Kidney (tissue), 14 donors: Measurements from ENCODE around the gene EML6. TPM values are rescaled to one million over a fixed set of nuclear protein-coding genes. Genes with fewer than 3 reads are reported as not detected.

Experiments
- DNase-seq, 5 donors: peaks; one replicate each; pipeline ENCODE4 v3.0.0-alpha.2; 2013 to 2020
- FAIRE-seq: peaks from 2 replicates; lab custom pipeline; 2012; peaks lifted over from hg19 to GRCh38; lab: Jason Lieb, UNC
- H3K27ac ChIP-seq, 2 donors: one replicate each; pipeline ENCODE4 v1.7.0; 2013; ENCODE audit warnings: low read depth in 2 of 2, low read length in 2 of 2, inconsistent platforms in 1 of 2
- H3K27me3 ChIP-seq: one replicate; pipeline ENCODE4 v1.7.1; 2013; ENCODE audit warnings: low read length, inconsistent platforms; ENCODE audit not compliant: control insufficient read depth, insufficient read depth
- H3K36me3 ChIP-seq, 3 donors: one replicate each; pipeline versions ENCODE4 v1.7.0 to v1.7.1; 2013; ENCODE audit warnings: low read length in 3 of 3, control low read depth in 1 of 3, inconsistent platforms in 1 of 3; ENCODE audit not compliant: insufficient read depth in 3 of 3, control insufficient read depth in 2 of 3
- H3K4me1 ChIP-seq, 3 donors: one replicate each; pipeline versions ENCODE4 v1.7.0 to v1.7.1; 2013; ENCODE audit warnings: low read length in 3 of 3, inconsistent platforms in 1 of 3, low read depth in 1 of 3; ENCODE audit not compliant: control insufficient read depth in 2 of 3, insufficient read depth in 2 of 3
- H3K4me3 ChIP-seq, 3 donors: one replicate each; pipeline versions ENCODE4 v1.7.0 to v1.8.1; 2013; ENCODE audit warnings: low read length in 3 of 3, control low read depth in 1 of 3, inconsistent platforms in 1 of 3
- H3K9ac ChIP-seq, 3 donors: one replicate each; pipeline versions ENCODE4 v1.7.0 to v1.7.1; 2013; ENCODE audit warnings: low read length in 3 of 3, control low read depth in 1 of 3, inconsistent platforms in 1 of 3
- H3K9me3 ChIP-seq, 3 donors: one replicate each; pipeline versions ENCODE4 v1.7.0 to v1.7.1; 2013; ENCODE audit warnings: low read length in 3 of 3, control low read depth in 1 of 3, inconsistent platforms in 1 of 3; ENCODE audit not compliant: control insufficient read depth in 2 of 3, insufficient read depth in 1 of 3
- intact Hi-C: fragments of 100-400 bp; cut with DNase I; formaldehyde crosslinking; loops from one replicate; pipeline ENCODE4 v1.11.1; 2022
- polyA plus RNA-seq: library from polyadenylated mRNA; stranded (reverse); fragments of 350-450 nt; fragmentation: Illumina TruSeq; extraction: RNeasy Lipid Tissue Mini Kit (QIAGEN cat#74804); gene quantifications from one replicate; pipeline ENCODE4 v1.2.3, GENCODE V29; 2014; ENCODE audit warnings: low read depth, low replicate concordance; ENCODE audit not compliant: insufficient read depth
- total RNA-seq: library from RNA; stranded (reverse); fragmentation: NEBNext Ultra II Directional; extraction: Animal tissue kit (Norgen Biotek cat#: 25700); gene quantifications from one replicate; pipeline ENCODE4 v1.2.1, GENCODE V29; 2021
- TF ChIP-seq, protein P1 (sequence below): IDR thresholded peaks from 3 replicates; pipeline ENCODE4 v1.5.1; 2012; ENCODE audit warnings: mild to moderate bottlenecking, moderate library complexity, borderline replicate concordance; ENCODE audit not compliant: insufficient read depth; ENCODE audit errors: extremely low read depth
- donor health status: control.
- donor health status: control.
- donor health status: control.
- donor health status: control.
- donor health status: control.
- donor health status: DM: yes; HTN: yes; CAD: no.
- donor health status: Normal renal cell carcinoma (clear cell type).

The EML6 gene
- total and polyA plus RNA-seq, 2 donors from 2014 or later: 1.7 to 3.1 TPM

DNA sequence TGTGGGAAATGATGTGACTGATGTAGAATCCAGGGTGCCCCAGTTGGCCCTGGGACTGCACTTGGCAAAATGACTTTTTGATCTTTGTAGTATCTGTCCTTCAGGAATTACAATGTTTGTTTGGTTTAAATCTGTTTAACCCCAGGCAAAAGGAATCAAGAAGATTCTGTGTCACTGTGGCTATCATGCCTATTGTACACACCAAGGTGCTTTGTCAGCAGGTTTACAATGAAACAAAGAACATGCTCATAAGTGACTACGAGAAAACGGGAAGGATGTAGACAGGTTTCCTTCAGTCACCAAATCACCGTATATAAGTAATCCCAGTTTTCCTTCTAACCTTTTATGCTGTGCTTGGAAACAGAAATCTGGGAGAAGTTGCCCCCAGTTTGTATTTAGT, 217.3 kb downstream of the EML6 start:
- Histone ChIP-seq H3K9me3 (no peaks in the 10 kb centered on the region), H3K4me3 (no peak overlapping the region), H3K27me3 (no peaks in the 10 kb centered on the region), H3K27ac (no peak overlapping the region), H3K4me1 (peaks cover 0 to 4% (median 0%) of the 10 kb centered on the region in 3 donors), H3K36me3 (no peaks in the 10 kb centered on the region), H3K9ac (no peak overlapping the region)
- intact Hi-C loops: no loop called here
- DNase-seq (no peak), FAIRE-seq (no peak)
- TF ChIP-seq, protein P1, sequence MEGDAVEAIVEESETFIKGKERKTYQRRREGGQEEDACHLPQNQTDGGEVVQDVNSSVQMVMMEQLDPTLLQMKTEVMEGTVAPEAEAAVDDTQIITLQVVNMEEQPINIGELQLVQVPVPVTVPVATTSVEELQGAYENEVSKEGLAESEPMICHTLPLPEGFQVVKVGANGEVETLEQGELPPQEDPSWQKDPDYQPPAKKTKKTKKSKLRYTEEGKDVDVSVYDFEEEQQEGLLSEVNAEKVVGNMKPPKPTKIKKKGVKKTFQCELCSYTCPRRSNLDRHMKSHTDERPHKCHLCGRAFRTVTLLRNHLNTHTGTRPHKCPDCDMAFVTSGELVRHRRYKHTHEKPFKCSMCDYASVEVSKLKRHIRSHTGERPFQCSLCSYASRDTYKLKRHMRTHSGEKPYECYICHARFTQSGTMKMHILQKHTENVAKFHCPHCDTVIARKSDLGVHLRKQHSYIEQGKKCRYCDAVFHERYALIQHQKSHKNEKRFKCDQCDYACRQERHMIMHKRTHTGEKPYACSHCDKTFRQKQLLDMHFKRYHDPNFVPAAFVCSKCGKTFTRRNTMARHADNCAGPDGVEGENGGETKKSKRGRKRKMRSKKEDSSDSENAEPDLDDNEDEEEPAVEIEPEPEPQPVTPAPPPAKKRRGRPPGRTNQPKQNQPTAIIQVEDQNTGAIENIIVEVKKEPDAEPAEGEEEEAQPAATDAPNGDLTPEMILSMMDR: no peak

DNA sequence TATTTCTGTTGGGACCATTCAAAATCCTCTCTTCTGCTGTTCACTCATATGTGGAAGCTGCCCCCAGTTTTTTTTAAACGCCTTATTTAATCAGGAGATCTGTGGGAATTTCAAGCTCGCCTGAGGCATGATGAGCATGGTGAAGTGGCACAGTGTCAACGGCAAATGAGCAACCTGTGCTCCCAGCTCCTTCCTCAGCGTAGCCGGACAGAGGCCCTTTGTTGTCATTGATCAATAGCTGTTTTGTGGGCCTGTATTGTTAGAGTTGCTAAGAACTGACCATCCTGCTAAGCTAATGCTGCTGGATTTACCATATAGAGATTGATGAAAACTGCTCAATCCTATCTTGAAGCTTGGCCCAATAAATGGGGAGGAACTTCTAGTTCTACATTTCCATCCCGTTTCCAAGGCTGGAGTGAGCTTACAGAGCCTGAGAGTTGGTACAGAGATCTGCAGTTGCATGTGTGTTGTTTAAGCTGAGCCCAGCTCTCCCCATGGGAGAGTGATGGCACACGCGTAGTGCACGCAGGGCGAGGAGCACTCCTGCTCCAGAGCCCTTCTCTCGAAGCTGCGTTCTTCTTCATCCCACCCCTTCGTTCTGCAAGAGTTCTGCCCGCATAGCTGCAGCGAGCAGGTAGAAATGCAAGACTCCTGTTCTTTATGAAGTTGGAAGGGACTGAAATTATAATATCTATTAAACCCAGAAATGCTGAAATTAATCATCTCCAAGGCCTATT, 218.0 kb downstream of the EML6 start:
- Histone ChIP-seq H3K36me3 (no peaks in the 10 kb centered on the region), H3K27me3 (no peaks in the 10 kb centered on the region), H3K27ac (no peak overlapping the region), H3K4me1 (peaks cover 0 to 4% (median 0%) of the 10 kb centered on the region in 3 donors), H3K9ac (no peak overlapping the region), H3K9me3 (no peaks in the 10 kb centered on the region), H3K4me3 (no peak overlapping the region)
- TF ChIP-seq, protein P1: no peak
- FAIRE-seq: no peak
- intact Hi-C loops: no loop called here
- no peak for DNase-seq

DNA sequence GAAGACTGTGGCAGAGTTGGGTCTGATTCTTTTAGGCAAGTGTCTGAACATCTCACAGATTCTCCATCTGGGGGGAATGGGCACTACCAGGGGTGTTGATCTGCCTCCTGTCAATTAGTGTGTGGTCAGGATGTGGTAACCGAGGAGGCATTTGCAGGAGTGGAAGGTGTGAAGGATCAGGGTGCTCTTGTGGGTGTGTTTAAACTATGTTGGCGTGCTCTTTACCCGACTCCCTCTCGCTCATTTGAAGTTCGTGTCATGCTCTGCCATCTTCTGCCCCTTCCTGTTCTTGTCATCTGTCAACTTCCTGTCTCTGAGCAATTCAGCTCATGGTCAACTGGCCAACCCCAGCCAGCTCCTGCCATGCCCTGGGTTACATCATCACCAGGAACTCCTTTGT, 218.9 kb downstream of the EML6 start:
- FAIRE-seq (no peak), DNase-seq (no peak)
- Histone ChIP-seq H3K27me3 (no peaks in the 10 kb centered on the region), H3K9me3 (no peaks in the 10 kb centered on the region), H3K27ac (no peak overlapping the region), H3K4me1 (peaks cover 0 to 4% (median 0%) of the 10 kb centered on the region in 3 donors), H3K4me3 (no peak overlapping the region), H3K36me3 (no peaks in the 10 kb centered on the region), H3K9ac (no peak overlapping the region)
- TF ChIP-seq, protein P1: no peak
- intact Hi-C loops: no loop called here
